Panc1 (cell line): ENCODE results near the gene BRAT1. TPM values are rescaled to one million over a fixed set of nuclear protein-coding genes. Genes with fewer than 3 reads are reported as not detected.

Experiments used
- ATAC-seq: fragments of 200-7000 bp; cut with Tn5 transposase; 2 replicates; pipeline ENCODE4 v1.9.1; 2020; ENCODE audit warnings: mild to moderate bottlenecking, moderate library complexity
- BruUV-seq: library from RNA; stranded (reverse); fragments of 400-500 nt; replicated peaks from 2 replicates; lab custom pipeline; 2021; lab: Mats Ljungman, UMichigan
- CTCF ChIA-PET: fragments of 300-600 bp; sonication (Branson Sonifier 250); formaldehyde crosslinking; loops from one replicate; lab custom pipeline; 2022; ENCODE audit warnings: antibody characterized with exemption; lab: Charles Lee
- POLR2A ChIA-PET: fragments of 300-600 bp; sonication (Branson Sonifier 250); formaldehyde crosslinking; loops from one replicate; lab custom pipeline; 2022; ENCODE audit warnings: antibody characterized with exemption; lab: Charles Lee
- DNase-seq: peaks from one replicate; pipeline ENCODE4 v3.0.0-alpha.2; 2010; ENCODE audit warnings: low read depth, low spot score
- H3K27ac ChIP-seq: 2 replicates; pipeline ENCODE4 v1.5.1; 2011; ENCODE audit warnings: mild to moderate bottlenecking, low read length, inconsistent platforms
- H3K27me3 ChIP-seq: fragments of 200-500 bp; sonication (Bioruptor generic); 2 replicates; pipeline ENCODE4 v1.6.0; 2014; ENCODE audit warnings: low read length, inconsistent platforms; ENCODE audit not compliant: control insufficient read depth, insufficient read depth
- H3K36me3 ChIP-seq: fragments of 200-500 bp; sonication (Bioruptor generic); 2 replicates; pipeline ENCODE4 v1.5.1; 2014; ENCODE audit warnings: inconsistent platforms, mild to moderate bottlenecking, low read length, moderate library complexity; ENCODE audit not compliant: control insufficient read depth, insufficient read depth
- H3K4me1 ChIP-seq: 2 replicates; pipeline ENCODE4 v1.5.1; 2011; ENCODE audit warnings: inconsistent platforms, mild to moderate bottlenecking, low read length, moderate library complexity; ENCODE audit not compliant: control insufficient read depth, insufficient read depth
- H3K4me3 ChIP-seq, 2 experiments: 2 replicates each; pipeline ENCODE4 v1.5.1; 2011 to 2012; ENCODE audit warnings: low read depth in 2 of 2, low read length in 2 of 2, mild to moderate bottlenecking in 2 of 2, inconsistent platforms in 1 of 2, moderate library complexity in 1 of 2
- H3K9me3 ChIP-seq: fragments of 200-500 bp; sonication (Bioruptor generic); 2 replicates; pipeline ENCODE4 v1.5.1; 2014; ENCODE audit warnings: low read depth, mild to moderate bottlenecking, inconsistent platforms, low read length, moderate library complexity; ENCODE audit not compliant: control insufficient read depth, insufficient read depth
- CTCF ChIP-seq: fragments of 450-650 bp; IDR thresholded peaks from 2 replicates; pipeline ENCODE4 v1.5.1; 2017; ENCODE audit warnings: mild to moderate bottlenecking
- POLR2AphosphoS5 ChIP-seq: IDR thresholded peaks from 2 replicates; pipeline ENCODE4 v1.6.1; 2012; ENCODE audit warnings: mild to moderate bottlenecking, low read depth, low read length, moderate library complexity
- REST ChIP-seq, 2 experiments: IDR thresholded peaks; 2 replicates each; pipeline ENCODE4 v1.6.1; 2011 to 2012; ENCODE audit warnings: low read depth in 2 of 2, control low read depth in 1 of 2, low read length in 1 of 2, mild to moderate bottlenecking in 1 of 2, moderate library complexity in 1 of 2; ENCODE audit not compliant: insufficient read depth in 1 of 2
- SIN3A ChIP-seq: IDR thresholded peaks from 2 replicates; pipeline ENCODE4 v1.6.1; 2012; ENCODE audit warnings: low read depth, mild to moderate bottlenecking, low read length, moderate library complexity, borderline replicate concordance; ENCODE audit not compliant: insufficient read depth
- TCF7L2 ChIP-seq: IDR thresholded peaks from 2 replicates; pipeline ENCODE4 v1.6.1; 2011; ENCODE audit warnings: mild to moderate bottlenecking, low read depth, low read length, inconsistent platforms
- in situ Hi-C: cut with HindIII; loops from 2 replicates; pipeline ENCODE4 v1.10.0; 2016; ENCODE audit warnings: low sequenced_read_pairs, low pct_unique_long_range_greater_than_20kb
- intact Hi-C: fragments of 100-400 bp; cut with micrococcal nuclease; formaldehyde crosslinking; loops from one replicate; pipeline ENCODE4 v1.10.0; 2022; ENCODE audit not compliant: unreplicated experiment
- total RNA-seq: library from RNA; stranded (reverse); gene quantifications from one replicate; pipeline ENCODE4 v1.2.1, GENCODE V29; 2021; ENCODE audit not compliant: unreplicated experiment

BRAT1 gene
- total RNA-seq, 1 experiment from 2014 or later: 76.9 TPM

GRCh38 chr7:2500701-2501100 lies 54.6 kb downstream of the BRAT1 start:
- Histone ChIP-seq H3K27me3 (no peaks in the 10 kb centered on the region), H3K27ac (no peak overlapping the region), H3K4me3 (no peak overlapping the region), H3K9me3 (no peaks in the 10 kb centered on the region), H3K4me1 (peaks cover 20% of the 10 kb centered on the region), H3K36me3 (no peaks in the 10 kb centered on the region)
- BruUV-seq: no TSS peak
- DNase-seq (no peak), ATAC-seq (no peak)
- in situ Hi-C loops: no loop called here
- CTCF ChIA-PET: no interaction called here
- intact Hi-C loops: no loop called here
- POLR2A ChIA-PET: no interaction called here
- TF ChIP-seq SIN3A (no peak), CTCF (no peak), POLR2AphosphoS5 (no peak), TCF7L2 (no peak), REST (IDR thresholded peaks at IDR 0.05; ENCODE audit: insufficient read depth in 1 of 2, low read depth in 2 of 2, low read length in 1 of 2) (no peak)

- no TSS peak for BruUV-seq
- CTCF ChIA-PET: interaction anchor here (0.6 to 0.7 kb wide), 2 partner anchors 31 to 398 kb away, joined by 3 to 10 read pairs; no protein-coding TSS in a partner anchor
Observed at GRCh38 chr7:2499719-2500430, 55.4 kb downstream of the BRAT1 start.

More at GRCh38 chr7:2499719-2500430, 55.4 kb downstream of the BRAT1 start:
- Histone ChIP-seq H3K9me3 (no peaks in the 10 kb centered on the region), H3K27me3 (no peaks in the 10 kb centered on the region), H3K4me3 (no peak overlapping the region), H3K4me1 (peaks cover 20% of the 10 kb centered on the region), H3K27ac (no peak overlapping the region), H3K36me3 (no peaks in the 10 kb centered on the region)
- ATAC-seq: no peak
- intact Hi-C loops: no loop called here
- POLR2A ChIA-PET: no interaction called here
- no peak for DNase-seq
- in situ Hi-C loops: no loop called here
- TF ChIP-seq REST (IDR thresholded peaks at IDR 0.05; ENCODE audit: insufficient read depth in 1 of 2, low read depth in 2 of 2, low read length in 1 of 2): no peak
- TF ChIP-seq SIN3A: no peak
- no peak for TF ChIP-seq TCF7L2
- TF ChIP-seq CTCF: no peak
- no peak for TF ChIP-seq POLR2AphosphoS5
